Fibroblast of the aortic adventitia (primary cell): Measurements from ENCODE around the gene CAD. TPM values are rescaled to one million over a fixed set of nuclear protein-coding genes. Genes with fewer than 3 reads are reported as not detected.

ENCODE experiments used
- DNase-seq: peaks from one replicate; pipeline ENCODE4 v3.0.0-alpha.2; 2010; ENCODE audit warnings: low read depth
- H3K4me3 ChIP-seq: 2 replicates; pipeline ENCODE4 v1.5.1; 2011; ENCODE audit warnings: low read depth, mild to moderate bottlenecking, control low read depth, low read length, moderate library complexity
- CTCF ChIP-seq: IDR thresholded peaks from 2 replicates; pipeline ENCODE4 v1.5.1; 2011; ENCODE audit warnings: mild to moderate bottlenecking, low read length, control low read depth, inconsistent platforms; ENCODE audit not compliant: insufficient read depth
- total RNA-seq: library from RNA; depleted of rRNA; stranded (reverse); fragments of >200 nt; gene quantifications from 2 replicates; pipeline ENCODE4 v1.2.3, GENCODE V29; 2012; ENCODE audit warnings: low replicate concordance

CAD gene
- total RNA-seq, 1 donor = 35.5 TPM

GRCh38 chr2:27177441-27178351 lies 39.5 kb upstream of the CAD start:
- TF ChIP-seq CTCF = no peak
- no peak for DNase-seq
- no peak overlapping the region for H3K4me3 ChIP-seq

- no peak for DNase-seq
- TF ChIP-seq CTCF = no peak
- no peak overlapping the region for H3K4me3 ChIP-seq
These were observed 38.7 kb upstream of the CAD start for GRCh38 chr2:27178469-27178868.

- no peak for TF ChIP-seq CTCF
- H3K4me3 ChIP-seq = no peak overlapping the region
- DNase-seq = no peak
These were observed 37.7 kb upstream of the CAD start for GRCh38 chr2:27179344-27180000.

GRCh38 chr2:27182346-27182745 lies 34.8 kb upstream of the CAD start:
- no peak for TF ChIP-seq CTCF
- peak; percentile 39 for DNase-seq
- H3K4me3 ChIP-seq = no peak overlapping the region

- TF ChIP-seq CTCF = no peak
- no peak overlapping the region for H3K4me3 ChIP-seq
- DNase-seq = peak; percentile 49
These were observed 33.1 kb upstream of the CAD start for GRCh38 chr2:27184115-27184514.

- no peak overlapping the region for H3K4me3 ChIP-seq
- DNase-seq = peak; percentile 90
- no peak for TF ChIP-seq CTCF
These were observed 31.7 kb upstream of the CAD start for GRCh38 chr2:27185331-27186026.
